ENCODE results near the gene IMMP2L. TPM values are rescaled to one million over a fixed set of nuclear protein-coding genes. Genes with fewer than 3 reads are reported as not detected.

IMMP2L gene
- polyA plus RNA-seq, 1 of the 3 experiments (the other 2 are of a cell fraction): 10.7 TPM

- no peak for TF ChIP-seq FOXJ3 (CRISPR knock-in tag; IDR thresholded peaks at IDR 0.05)
- no peak for TF ChIP-seq TEAD4 (IDR thresholded peaks at IDR 0.05; ENCODE audit: borderline replicate concordance, insufficient read depth)
Measured at GRCh38 chr7:110948280-110948679, 614.0 kb downstream of the IMMP2L start.

GRCh38 chr7:110947408-110947807 is 614.9 kb downstream of the IMMP2L start:
- CTCF ChIA-PET: interaction anchor here (1.1 to 1.3 kb wide), 2 partner anchors 10 to 103 kb away, joined by 3 read pairs; no protein-coding TSS in a partner anchor

More at GRCh38 chr7:110948280-110948679, 614.0 kb downstream of the IMMP2L start:
- Histone ChIP-seq H3K4me3 (ENCODE audit: low read depth in 2 of 2, low read length in 1 of 2) (no peak overlapping the region), H3K9me3 (no peaks in the 10 kb centered on the region), H3K36me3 (replicated peaks in 1 of 2; ENCODE audit: control insufficient read depth in 1 of 2, insufficient read depth in 2 of 2, low read length in 1 of 2) (no peaks in the 10 kb centered on the region), H2AFZ (ENCODE audit: low read depth) (no peak overlapping the region), H3K27ac (ENCODE audit: low read depth in 2 of 2, low read length in 1 of 2) (no peak overlapping the region), H3K9ac (no peak overlapping the region), H3K4me1 (ENCODE audit: control insufficient read depth in 1 of 2, insufficient read depth in 2 of 2, low read depth in 1 of 2, low read length in 1 of 2) (peaks cover 6 to 13% of the 10 kb centered on the region in 2 experiments; a peak in 2 of 4 replicates), H3K27me3 (ENCODE audit: insufficient read depth) (no peaks in the 10 kb centered on the region), H3F3A (replicated peaks; ENCODE audit: insufficient read depth) (no peaks in the 10 kb centered on the region), H3K79me2 (ENCODE audit: insufficient read depth) (no peaks in the 10 kb centered on the region), H4K20me1 (ENCODE audit: insufficient read depth) (no peaks in the 10 kb centered on the region), H3K4me2 (no peak overlapping the region), H3K9me2 (no peaks in the 10 kb centered on the region)
- POLR2A ChIA-PET: no interaction called here
- DNase-seq: no peak
- CTCF ChIA-PET: interaction anchor here (0.5 to 1.3 kb wide), 3 partner anchors 9 to 103 kb away, joined by 3 read pairs; no protein-coding TSS in a partner anchor

More at GRCh38 chr7:110947408-110947807, 614.9 kb downstream of the IMMP2L start:
- H4K20me1 ChIP-seq (ENCODE audit: insufficient read depth): no peaks in the 10 kb centered on the region
- no peak overlapping the region for H3K4me3 ChIP-seq (ENCODE audit: low read depth in 2 of 2, low read length in 1 of 2)
- no peaks in the 10 kb centered on the region for H3K27me3 ChIP-seq (ENCODE audit: insufficient read depth)
- peaks cover 6 to 16% of the 10 kb centered on the region in 2 experiments; a peak in 2 of 4 replicates for H3K4me1 ChIP-seq (ENCODE audit: control insufficient read depth in 1 of 2, insufficient read depth in 2 of 2, low read depth in 1 of 2, low read length in 1 of 2)
- no peak overlapping the region; the same call in 1 of the 2 replicates for H2AFZ ChIP-seq (ENCODE audit: low read depth)
- no peak for TF ChIP-seq CHD2 (IDR thresholded peaks at IDR 0.05; ENCODE audit: low read length, partially characterized antibody)
- TF ChIP-seq MXI1 (IDR thresholded peaks at IDR 0.05; ENCODE audit: low read depth, low read length): no peak
- no peak for TF ChIP-seq MEF2A (IDR thresholded peaks at IDR 0.05; ENCODE audit: borderline replicate concordance, low read depth)
- no peak for TF ChIP-seq FOXJ3 (CRISPR knock-in tag; IDR thresholded peaks at IDR 0.05)
- TF ChIP-seq SMC3 (IDR thresholded peaks at IDR 0.05; ENCODE audit: low read depth, low read length): no peak
- no peak for TF ChIP-seq USF1 (IDR thresholded peaks at IDR 0.05; ENCODE audit: borderline replicate concordance, low read depth)
- no peak for TF ChIP-seq PBX3 (IDR thresholded peaks at IDR 0.05)
- TF ChIP-seq JUND (IDR thresholded peaks at IDR 0.05): no peak
- TF ChIP-seq IRF3 (IDR thresholded peaks at IDR 0.05; ENCODE audit: low read depth, low read length): no peak
- no peak for TF ChIP-seq SIN3A (IDR thresholded peaks at IDR 0.05; ENCODE audit: borderline replicate concordance, low read depth, low read length)
- no peak for TF ChIP-seq RFX5 (IDR thresholded peaks at IDR 0.05; ENCODE audit: low read length)
- TF ChIP-seq NRF1 (IDR thresholded peaks at IDR 0.05; ENCODE audit: low read depth, low read length): no peak
- no peak for TF ChIP-seq RAD21 (IDR thresholded peaks at IDR 0.05; ENCODE audit: low read length)
- TF ChIP-seq RCOR1 (IDR thresholded peaks at IDR 0.05; ENCODE audit: low read length): no peak
- TF ChIP-seq ZBTB33 (IDR thresholded peaks at IDR 0.05; ENCODE audit: borderline replicate concordance, low read depth): no peak
- TF ChIP-seq USF2 (IDR thresholded peaks at IDR 0.05; ENCODE audit: borderline replicate concordance, low read depth, low read length): no peak
- TF ChIP-seq GABPA (IDR thresholded peaks at IDR 0.05; ENCODE audit: low read depth): no peak
- no peak for TF ChIP-seq EZH2phosphoT487 (IDR thresholded peaks at IDR 0.05; ENCODE audit: borderline replicate concordance, low read depth)
- WGBS (ENCODE audit: low lambda C conversion rate): 54% methylated on average over 3 of the region's 3 CpGs
- no peaks in the 10 kb centered on the region for H3K9me2 ChIP-seq
- no peaks in the 10 kb centered on the region for H3K79me2 ChIP-seq (ENCODE audit: insufficient read depth)
- H3K4me2 ChIP-seq: no peak overlapping the region
- H3F3A ChIP-seq (replicated peaks; ENCODE audit: insufficient read depth): no peaks in the 10 kb centered on the region
- no peaks in the 10 kb centered on the region for H3K36me3 ChIP-seq (replicated peaks in 1 of 2; ENCODE audit: control insufficient read depth in 1 of 2, insufficient read depth in 2 of 2, low read length in 1 of 2)
- no peaks in the 10 kb centered on the region for H3K9me3 ChIP-seq
- H3K27ac ChIP-seq (ENCODE audit: low read depth in 2 of 2, low read length in 1 of 2): no peak overlapping the region
- no peak overlapping the region for H3K9ac ChIP-seq
- POLR2A ChIA-PET: no interaction called here
- DNase-seq: no peak

Measured in SK-N-SH (cell line).